ENCODE measurements around the gene MEN1. TPM values are rescaled to one million over a fixed set of nuclear protein-coding genes. Genes with fewer than 3 reads are reported as not detected.

Gene MEN1
- total and polyA plus RNA-seq, 9 of the 15 experiments (the other 6 are each of a cell fraction or from before 2014, with no cell fraction given), result 3.4 to 57.2 (median 19.3) TPM

- no peak for TF ChIP-seq MGA (IDR thresholded peaks at IDR 0.05)
- TF ChIP-seq MBD1 (CRISPR knock-in tag; IDR thresholded peaks at IDR 0.05), result no peak
- TF ChIP-seq ZNF140 (CRISPR knock-in tag; IDR thresholded peaks at IDR 0.05), result no peak
- TF ChIP-seq RAD21 (CRISPR knock-in tag; conservative IDR thresholded peaks at IDR 0.05 in 1 of 2, IDR thresholded peaks at IDR 0.05 in 1 of 2), result no peak
- peak; percentile 69 for TF ChIP-seq RBFOX2 (IDR thresholded peaks at IDR 0.05; ENCODE audit: low read depth, low read length)
- TF ChIP-seq ZNF551 (CRISPR knock-in tag; IDR thresholded peaks at IDR 0.05), result no peak
- TF ChIP-seq CBFB (CRISPR knock-in tag; IDR thresholded peaks at IDR 0.05), result no peak
- no peak for TF ChIP-seq PCBP1 (IDR thresholded peaks at IDR 0.05; ENCODE audit: low read depth, low read length, poor library complexity, severe bottlenecking)
- peak; percentile 67 for TF ChIP-seq POLR2G (IDR thresholded peaks at IDR 0.05; ENCODE audit: low read depth, low read length)
- no peak for TF ChIP-seq NFE2L1 (tag; IDR thresholded peaks at IDR 0.05; ENCODE audit: borderline replicate concordance, low read depth)
- no peak for TF ChIP-seq GABPB1 (CRISPR knock-in tag; IDR thresholded peaks at IDR 0.05)
- TF ChIP-seq HDAC1 (IDR thresholded peaks at IDR 0.05), result no peak
- no peak for TF ChIP-seq HNRNPK (IDR thresholded peaks at IDR 0.05; ENCODE audit: low read depth, low read length, poor library complexity, severe bottlenecking)
- TF ChIP-seq RBM22 (IDR thresholded peaks at IDR 0.05; ENCODE audit: low read depth, low read length, poor library complexity, severe bottlenecking), result peak; percentile 82
- no peak for TF ChIP-seq HNRNPLL (IDR thresholded peaks at IDR 0.05; ENCODE audit: low read depth, low read length, poor library complexity, severe bottlenecking)
Observed at GRCh38 chr11:64765291-64765850, 45.0 kb downstream of the MEN1 start (continued).
